ENCODE measurements around the gene CLEC19A. TPM values are rescaled to one million over a fixed set of nuclear protein-coding genes. Genes with fewer than 3 reads are reported as not detected.

CLEC19A gene
- total and polyA plus RNA-seq, 2 donors = not detected

- Histone ChIP-seq H3K4me3 (ENCODE audit: low read depth, low read length) (no peak overlapping the region), H3K36me3 (ENCODE audit: insufficient read depth) (no peaks in the 10 kb centered on the region), H3K4me1 (ENCODE audit: insufficient read depth) (no peaks in the 10 kb centered on the region), H3K27ac (ENCODE audit: low read depth) (no peak overlapping the region)
- DNase-seq (ENCODE audit: extremely low spot score) = no peak
- 87% methylated on average over 2 of the region's 2 CpGs for WGBS
Measured at GRCh38 chr16:19290860-19291259, 5.3 kb downstream of the CLEC19A start.

GRCh38 chr16:19291475-19291874, 5.9 kb downstream of the CLEC19A start:
- no peak overlapping the region for H3K4me3 ChIP-seq (ENCODE audit: low read depth, low read length)
- no peaks in the 10 kb centered on the region for H3K36me3 ChIP-seq (ENCODE audit: insufficient read depth)
- 24% methylated on average over 4 of the region's 4 CpGs for WGBS
- no peak overlapping the region for H3K27ac ChIP-seq (ENCODE audit: low read depth)
- H3K4me1 ChIP-seq (ENCODE audit: insufficient read depth) = no peaks in the 10 kb centered on the region
- no peak for DNase-seq (ENCODE audit: extremely low spot score)

DNA sequence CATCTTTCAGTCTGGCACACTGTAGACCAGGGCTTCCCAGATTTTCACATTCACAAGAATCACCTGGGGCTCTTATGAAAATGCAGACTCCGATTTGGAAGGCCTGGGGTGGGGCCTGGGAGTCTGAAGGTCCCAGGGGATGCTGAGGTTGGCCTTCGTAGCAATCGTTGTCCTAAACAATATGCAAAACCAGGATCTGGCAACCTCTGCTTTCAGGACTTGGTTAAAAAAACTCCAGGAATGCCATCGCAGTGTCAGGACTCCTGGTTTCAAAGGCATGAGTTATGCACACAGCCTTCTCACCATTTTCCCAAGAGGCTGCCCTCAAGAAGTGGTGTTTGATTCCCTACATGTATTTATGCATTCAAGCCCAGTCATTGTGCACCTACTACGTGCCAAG, 6.7 kb downstream of the CLEC19A start:
- no peak overlapping the region for H3K4me3 ChIP-seq (ENCODE audit: low read depth, low read length)
- 62% methylated on average over 5 of the region's 5 CpGs for WGBS
- DNase-seq (ENCODE audit: extremely low spot score) = no peak
- H3K36me3 ChIP-seq (ENCODE audit: insufficient read depth) = no peaks in the 10 kb centered on the region
- no peak overlapping the region for H3K27ac ChIP-seq (ENCODE audit: low read depth)
- H3K4me1 ChIP-seq (ENCODE audit: insufficient read depth) = no peaks in the 10 kb centered on the region

DNA sequence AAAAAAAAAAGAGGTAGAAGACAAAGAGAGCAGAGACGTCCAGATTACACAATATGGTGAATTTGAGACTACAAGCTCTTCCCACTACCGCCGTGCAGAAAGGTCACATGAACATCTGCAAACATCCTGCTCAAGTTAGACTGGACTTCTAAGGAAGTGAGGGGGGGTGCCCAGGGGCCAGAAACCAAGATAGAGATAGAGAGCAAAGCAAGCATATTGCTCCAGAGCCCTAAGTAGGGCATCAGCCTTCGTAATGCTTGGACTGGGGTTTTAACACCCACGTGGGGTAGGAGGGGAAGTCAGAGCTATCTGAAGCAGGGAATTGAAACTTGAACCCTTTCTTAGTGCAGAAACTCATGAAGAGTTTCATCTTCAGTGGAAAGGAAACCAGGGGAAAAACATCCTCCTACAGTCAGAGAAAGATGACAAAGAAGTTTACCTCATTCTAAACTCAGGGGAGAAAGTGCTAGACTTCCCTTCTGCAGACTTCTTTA, 8.7 kb downstream of the CLEC19A start:
- no peaks in the 10 kb centered on the region for H3K36me3 ChIP-seq (ENCODE audit: insufficient read depth)
- H3K4me1 ChIP-seq (ENCODE audit: insufficient read depth) = no peaks in the 10 kb centered on the region
- no peak for DNase-seq (ENCODE audit: extremely low spot score)
- no peak overlapping the region for H3K27ac ChIP-seq (ENCODE audit: low read depth)
- WGBS = 9% methylated on average over 5 of the region's 5 CpGs
- no peak overlapping the region for H3K4me3 ChIP-seq (ENCODE audit: low read depth, low read length)

- H3K4me3 ChIP-seq (ENCODE audit: low read depth, low read length) = no peak overlapping the region
- no peaks in the 10 kb centered on the region for H3K36me3 ChIP-seq (ENCODE audit: insufficient read depth)
- DNase-seq (ENCODE audit: extremely low spot score) = no peak
- 46% methylated on average over 2 of the region's 2 CpGs for WGBS
- no peak overlapping the region for H3K27ac ChIP-seq (ENCODE audit: low read depth)
- no peaks in the 10 kb centered on the region for H3K4me1 ChIP-seq (ENCODE audit: insufficient read depth)
Measured at GRCh38 chr16:19295393-19295792, 9.9 kb downstream of the CLEC19A start.

- H3K36me3 ChIP-seq (ENCODE audit: insufficient read depth) = no peaks in the 10 kb centered on the region
- no peak for DNase-seq (ENCODE audit: extremely low spot score)
- H3K4me1 ChIP-seq (ENCODE audit: insufficient read depth) = no peaks in the 10 kb centered on the region
- 74% methylated on average over 1 of the region's 1 CpG for WGBS
- no peak overlapping the region for H3K27ac ChIP-seq (ENCODE audit: low read depth)
- no peak overlapping the region for H3K4me3 ChIP-seq (ENCODE audit: low read depth, low read length)
Measured at GRCh38 chr16:19297454-19297853, 11.9 kb downstream of the CLEC19A start.

DNA sequence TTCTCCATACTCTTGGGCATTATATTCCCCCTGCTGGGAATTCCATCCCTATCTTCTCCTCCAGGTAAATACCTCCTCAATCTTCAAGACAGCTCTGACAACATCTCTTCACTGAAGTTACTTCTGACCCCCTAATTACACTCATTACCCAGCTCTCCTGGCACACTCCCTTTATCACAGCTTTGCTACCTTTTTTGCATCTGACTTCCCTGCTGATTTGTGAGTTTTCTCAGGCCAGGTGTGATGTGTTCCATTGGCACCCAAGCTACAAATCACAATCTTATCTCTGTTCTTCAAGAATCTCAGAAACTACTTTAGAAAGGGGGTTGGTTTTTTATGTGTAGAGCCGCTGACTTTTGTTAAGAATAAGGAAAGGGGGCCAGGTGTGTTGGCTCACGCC, 14.0 kb downstream of the CLEC19A start:
- no peak for DNase-seq (ENCODE audit: extremely low spot score)
- H3K4me1 ChIP-seq (ENCODE audit: insufficient read depth) = no peaks in the 10 kb centered on the region
- WGBS = 60% methylated on average over 2 of the region's 2 CpGs
- H3K27ac ChIP-seq (ENCODE audit: low read depth) = no peak overlapping the region
- H3K4me3 ChIP-seq (ENCODE audit: low read depth, low read length) = no peak overlapping the region
- H3K36me3 ChIP-seq (ENCODE audit: insufficient read depth) = no peaks in the 10 kb centered on the region

DNA sequence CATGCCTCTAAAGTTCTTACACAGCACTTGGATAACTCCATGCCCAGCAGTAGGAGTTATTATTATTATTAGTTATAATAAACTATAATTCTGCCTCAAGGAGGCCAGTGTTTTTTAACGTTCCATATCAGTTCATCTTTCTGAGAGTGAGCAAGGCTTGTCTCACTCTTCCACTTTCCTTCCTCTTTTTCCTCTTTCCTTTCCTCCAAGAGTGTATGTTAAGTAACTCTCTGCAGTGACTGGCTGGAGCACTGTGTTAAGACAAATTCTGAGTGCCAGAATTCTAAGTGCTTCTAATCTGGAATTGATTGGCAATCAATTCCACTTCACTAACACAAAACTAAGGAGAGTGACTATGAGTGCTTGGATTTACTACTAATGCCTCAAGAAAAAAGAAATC, 16.4 kb downstream of the CLEC19A start:
- Histone ChIP-seq H3K4me1 (ENCODE audit: insufficient read depth) (no peaks in the 10 kb centered on the region), H3K27ac (ENCODE audit: low read depth) (no peak overlapping the region), H3K4me3 (ENCODE audit: low read depth, low read length) (no peak overlapping the region), H3K36me3 (ENCODE audit: insufficient read depth) (no peaks in the 10 kb centered on the region)
- WGBS = 0% methylated on average over 1 of the region's 1 CpG
- no peak for DNase-seq (ENCODE audit: extremely low spot score)

DNA sequence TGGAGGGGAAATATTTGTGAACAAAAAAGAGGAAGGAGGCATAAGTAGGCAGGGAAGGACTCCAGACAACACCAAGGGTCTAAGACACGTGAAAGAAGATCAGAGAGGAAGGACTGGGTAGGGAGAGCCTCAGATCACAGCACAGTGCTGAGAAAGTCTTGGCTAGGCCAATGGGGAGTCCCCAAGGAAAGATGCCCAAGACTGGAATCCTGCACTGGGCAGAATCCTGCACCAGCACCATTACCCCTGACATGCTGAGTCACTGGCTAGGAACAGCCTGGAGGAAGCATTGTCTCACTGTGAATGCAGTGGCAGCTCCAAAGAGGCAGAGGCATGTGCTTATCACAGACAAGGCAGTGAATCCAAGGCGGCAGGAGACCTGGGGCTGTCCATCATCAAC, 19.2 kb downstream of the CLEC19A start:
- H3K4me3 ChIP-seq (ENCODE audit: low read depth, low read length) = no peak overlapping the region
- H3K36me3 ChIP-seq (ENCODE audit: insufficient read depth) = no peaks in the 10 kb centered on the region
- no peak for DNase-seq (ENCODE audit: extremely low spot score)
- no peaks in the 10 kb centered on the region for H3K4me1 ChIP-seq (ENCODE audit: insufficient read depth)
- no peak overlapping the region for H3K27ac ChIP-seq (ENCODE audit: low read depth)
- 34% methylated on average over 2 of the region's 2 CpGs for whole genome bisulfite sequencing

GRCh38 chr16:19305443-19305842, 19.9 kb downstream of the CLEC19A start:
- DNase-seq (ENCODE audit: extremely low spot score) = no peak
- Histone ChIP-seq H3K4me1 (ENCODE audit: insufficient read depth) (no peaks in the 10 kb centered on the region), H3K27ac (ENCODE audit: low read depth) (no peak overlapping the region), H3K36me3 (ENCODE audit: insufficient read depth) (no peaks in the 10 kb centered on the region), H3K4me3 (ENCODE audit: low read depth, low read length) (no peak overlapping the region)
- WGBS = 88% methylated on average over 2 of the region's 2 CpGs

GRCh38 chr16:19307587-19308241, 22.2 kb downstream of the CLEC19A start:
- H3K4me3 ChIP-seq (ENCODE audit: low read depth, low read length) = no peak overlapping the region
- H3K27ac ChIP-seq (ENCODE audit: low read depth) = no peak overlapping the region
- whole genome bisulfite sequencing = 57% methylated on average over 8 of the region's 8 CpGs
- H3K4me1 ChIP-seq (ENCODE audit: insufficient read depth) = no peaks in the 10 kb centered on the region
- no peaks in the 10 kb centered on the region for H3K36me3 ChIP-seq (ENCODE audit: insufficient read depth)
- DNase-seq (ENCODE audit: extremely low spot score) = no peak

- H3K36me3 ChIP-seq (ENCODE audit: insufficient read depth) = no peaks in the 10 kb centered on the region
- DNase-seq (ENCODE audit: extremely low spot score) = no peak
- 63% methylated on average over 1 of the region's 1 CpG for WGBS
Measured at GRCh38 chr16:19308392-19308791, 22.9 kb downstream of the CLEC19A start.

GRCh38 chr16:19309178-19309577, 23.6 kb downstream of the CLEC19A start:
- DNase-seq (ENCODE audit: extremely low spot score) = no peak
- Histone ChIP-seq H3K27ac (ENCODE audit: low read depth) (no peak overlapping the region), H3K36me3 (ENCODE audit: insufficient read depth) (no peaks in the 10 kb centered on the region), H3K4me1 (ENCODE audit: insufficient read depth) (no peaks in the 10 kb centered on the region), H3K4me3 (ENCODE audit: low read depth, low read length) (no peak overlapping the region)
- 80% methylated on average over 5 of the region's 5 CpGs for WGBS

More at GRCh38 chr16:19308392-19308791, 22.9 kb downstream of the CLEC19A start:
- no peak overlapping the region for H3K27ac ChIP-seq (ENCODE audit: low read depth)
- H3K4me3 ChIP-seq (ENCODE audit: low read depth, low read length) = no peak overlapping the region
- no peaks in the 10 kb centered on the region for H3K4me1 ChIP-seq (ENCODE audit: insufficient read depth)

- Histone ChIP-seq H3K27ac (ENCODE audit: low read depth) (no peak overlapping the region), H3K36me3 (ENCODE audit: insufficient read depth) (no peaks in the 10 kb centered on the region), H3K4me3 (ENCODE audit: low read depth, low read length) (no peak overlapping the region), H3K4me1 (ENCODE audit: insufficient read depth) (no peaks in the 10 kb centered on the region)
- WGBS = 78% methylated on average over 2 of the region's 2 CpGs
- no peak for DNase-seq (ENCODE audit: extremely low spot score)
Measured at GRCh38 chr16:19314718-19315425, 29.3 kb downstream of the CLEC19A start.

Data from urinary bladder (tissue), 4 donors.